GM08714 (cell line): ENCODE results near the gene CCR7.

Experiments used
- H3K4me3 ChIP-seq: fragments of 200-500 bp; sonication (Bioruptor generic); 2 replicates; pipeline ENCODE4 v1.5.1; 2014; ENCODE audit warnings: mild to moderate bottlenecking, low read length, inconsistent platforms
- ZNF274 ChIP-seq: IDR thresholded peaks from 2 replicates; pipeline ENCODE4 v1.6.1; 2012; ENCODE audit warnings: mild to moderate bottlenecking, low read depth, low read length

CCR7 gene

GRCh38 chr17:40533896-40534295, 31.4 kb downstream of the CCR7 start:
- no peak overlapping the region for H3K4me3 ChIP-seq
- no peak for TF ChIP-seq ZNF274

GRCh38 chr17:40532520-40533253, 32.6 kb downstream of the CCR7 start:
- no peak overlapping the region for H3K4me3 ChIP-seq
- TF ChIP-seq ZNF274 = no peak

GRCh38 chr17:40531051-40531991, 34.0 kb downstream of the CCR7 start:
- TF ChIP-seq ZNF274 = no peak
- no peak overlapping the region for H3K4me3 ChIP-seq

GRCh38 chr17:40530531-40530994, 34.7 kb downstream of the CCR7 start:
- H3K4me3 ChIP-seq = no peak overlapping the region
- no peak for TF ChIP-seq ZNF274

GRCh38 chr17:40529991-40530390, 35.3 kb downstream of the CCR7 start:
- TF ChIP-seq ZNF274 = no peak

GRCh38 chr17:40528692-40529417, 36.4 kb downstream of the CCR7 start:
- no peak for TF ChIP-seq ZNF274
- no peak overlapping the region for H3K4me3 ChIP-seq

More at GRCh38 chr17:40529991-40530390, 35.3 kb downstream of the CCR7 start:
- no peak overlapping the region for H3K4me3 ChIP-seq

GRCh38 chr17:40526668-40527067, 38.6 kb downstream of the CCR7 start:
- no peak for TF ChIP-seq ZNF274

GRCh38 chr17:40525294-40525693, 40.0 kb downstream of the CCR7 start:
- no peak overlapping the region for H3K4me3 ChIP-seq
- no peak for TF ChIP-seq ZNF274

More at GRCh38 chr17:40526668-40527067, 38.6 kb downstream of the CCR7 start:
- H3K4me3 ChIP-seq = no peak overlapping the region

- TF ChIP-seq ZNF274 = no peak
These were observed 40.9 kb downstream of the CCR7 start for GRCh38 chr17:40524243-40524965.

GRCh38 chr17:40522961-40523310, 42.3 kb downstream of the CCR7 start:
- H3K4me3 ChIP-seq = no peak overlapping the region
- TF ChIP-seq ZNF274 = no peak

More at GRCh38 chr17:40524243-40524965, 40.9 kb downstream of the CCR7 start:
- H3K4me3 ChIP-seq = no peak overlapping the region

GRCh38 chr17:40522250-40522960, 42.9 kb downstream of the CCR7 start:
- TF ChIP-seq ZNF274 = no peak
- no peak overlapping the region for H3K4me3 ChIP-seq

GRCh38 chr17:40520991-40521453, 44.2 kb downstream of the CCR7 start:
- no peak overlapping the region for H3K4me3 ChIP-seq
- TF ChIP-seq ZNF274 = no peak

- no peak for TF ChIP-seq ZNF274
- H3K4me3 ChIP-seq = no peak overlapping the region
These were observed 46.0 kb downstream of the CCR7 start for GRCh38 chr17:40519089-40519775.
